Bronchial epithelial cell (primary cell): Measurements from ENCODE around the gene KCNA2. TPM values are rescaled to one million over a fixed set of nuclear protein-coding genes. Genes with fewer than 3 reads are reported as not detected.

Experiments used
- DNase-seq: peaks from one replicate; pipeline ENCODE4 v3.0.0-alpha.2; 2010; ENCODE audit warnings: low read depth
- FAIRE-seq: peaks from 2 replicates; lab custom pipeline; 2011; peaks lifted over from hg19 to GRCh38; lab: Jason Lieb, UNC
- H3K27me3 ChIP-seq: 2 replicates; pipeline ENCODE4 v1.5.1; 2011; ENCODE audit warnings: low read length; ENCODE audit not compliant: control insufficient read depth, insufficient read depth
- H3K36me3 ChIP-seq: 2 replicates; pipeline ENCODE4 v1.5.1; 2011; ENCODE audit warnings: low read length; ENCODE audit not compliant: control insufficient read depth, insufficient read depth
- H3K4me3 ChIP-seq: 2 replicates; pipeline ENCODE4 v1.5.1; 2011; ENCODE audit warnings: mild to moderate bottlenecking, low read depth, low read length, control low read depth
- CTCF ChIP-seq: IDR thresholded peaks from 2 replicates; pipeline ENCODE4 v1.5.1; 2011; ENCODE audit warnings: mild to moderate bottlenecking, moderate library complexity, low read length, control low read depth, inconsistent platforms; ENCODE audit not compliant: insufficient read depth, severe bottlenecking
- total RNA-seq: library from RNA; depleted of rRNA; stranded (reverse); fragments of >200 nt; gene quantifications from 2 replicates; pipeline ENCODE4 v1.2.1, GENCODE V29; 2014

The KCNA2 gene
- total RNA-seq, 1 donor from 2014 or later = not detected

- no peak overlapping the region for H3K4me3 ChIP-seq
- no peak for DNase-seq
- peaks cover 2% of the 10 kb centered on the region for H3K27me3 ChIP-seq
- TF ChIP-seq CTCF = no peak
- no peaks in the 10 kb centered on the region for H3K36me3 ChIP-seq
- FAIRE-seq = no peak
Measured at GRCh38 chr1:110633646-110634030, 27.5 kb upstream of the KCNA2 start.

GRCh38 chr1:110631836-110632620 lies 25.9 kb upstream of the KCNA2 start:
- Histone ChIP-seq H3K36me3 (no peaks in the 10 kb centered on the region), H3K4me3 (no peak overlapping the region), H3K27me3 (no peaks in the 10 kb centered on the region)
- no peak for TF ChIP-seq CTCF
- DNase-seq (no peak), FAIRE-seq (no peak)

- Histone ChIP-seq H3K36me3 (no peaks in the 10 kb centered on the region), H3K4me3 (no peak overlapping the region), H3K27me3 (no peaks in the 10 kb centered on the region)
- FAIRE-seq (no peak), DNase-seq (peak; percentile 54)
- TF ChIP-seq CTCF = peak; percentile 91
Measured at GRCh38 chr1:110630839-110631663, 24.9 kb upstream of the KCNA2 start.

GRCh38 chr1:110628323-110629105 lies 22.4 kb upstream of the KCNA2 start:
- no peaks in the 10 kb centered on the region for H3K36me3 ChIP-seq
- FAIRE-seq (no peak), DNase-seq (no peak)
- H3K27me3 ChIP-seq = no peaks in the 10 kb centered on the region
- TF ChIP-seq CTCF = no peak
- H3K4me3 ChIP-seq = no peak overlapping the region

- DNase-seq (no peak), FAIRE-seq (no peak)
- Histone ChIP-seq H3K4me3 (no peak overlapping the region), H3K27me3 (no peaks in the 10 kb centered on the region), H3K36me3 (no peaks in the 10 kb centered on the region)
- no peak for TF ChIP-seq CTCF
Measured at GRCh38 chr1:110627764-110628163, 21.6 kb upstream of the KCNA2 start.
